Suprapubic skin (tissue), 4 donors: ENCODE results near the gene SLC16A2.
"Not testable (repeated sequence)": the region's sequence is repeated elsewhere in the genome, so short reads cannot be mapped to it uniquely, and the experiment has no call there.

Experiments used
- EP300 ChIP-seq: sonication (generic); formaldehyde crosslinking; IDR thresholded peaks from one replicate; pipeline ENCODE4 v1.6.1; 2017; ENCODE audit warnings: antibody characterized with exemption
- POLR2A ChIP-seq, 2 donors: fragments of 450-650 bp; IDR thresholded peaks; one replicate each; pipeline ENCODE4 v1.6.1; 2017; ENCODE audit warnings: antibody characterized with exemption in 2 of 2, mild to moderate bottlenecking in 2 of 2, moderate library complexity in 2 of 2
- POLR2AphosphoS5 ChIP-seq, 3 donors: sonication (generic); formaldehyde crosslinking; IDR thresholded peaks; one replicate each; pipeline ENCODE4 v1.6.1; 2017; ENCODE audit warnings: antibody characterized with exemption in 3 of 3
- TF ChIP-seq, protein P1 (sequence below), 2 donors: fragments of 200-600 bp in 1 of 2; fragments of 450-650 bp in 1 of 2; sonication (generic) in 1 of 2; IDR thresholded peaks; one replicate each; pipeline ENCODE4 v1.5.1; 2016 to 2019; ENCODE audit warnings: antibody characterized with exemption in 2 of 2, mild to moderate bottlenecking in 1 of 2, moderate library complexity in 1 of 2

DNA sequence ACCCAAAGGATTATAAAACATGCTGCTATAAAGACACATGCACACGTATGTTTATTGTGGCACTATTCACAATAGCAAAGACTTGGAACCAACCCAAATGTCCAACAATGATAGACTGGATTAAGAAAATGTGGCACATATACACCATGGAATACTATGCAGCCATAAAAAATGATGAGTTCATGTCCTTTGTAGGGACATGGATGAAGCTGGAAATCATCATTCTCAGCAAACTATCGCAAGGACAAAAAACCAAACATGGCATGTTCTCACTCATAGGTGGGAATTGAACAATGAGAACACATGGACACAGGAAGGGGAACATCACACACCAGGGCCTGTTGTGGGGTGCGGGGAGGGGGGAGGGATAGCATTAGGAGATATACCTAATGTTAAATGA, 32.9 kb downstream of the SLC16A2 start:
- TF ChIP-seq, protein P1, sequence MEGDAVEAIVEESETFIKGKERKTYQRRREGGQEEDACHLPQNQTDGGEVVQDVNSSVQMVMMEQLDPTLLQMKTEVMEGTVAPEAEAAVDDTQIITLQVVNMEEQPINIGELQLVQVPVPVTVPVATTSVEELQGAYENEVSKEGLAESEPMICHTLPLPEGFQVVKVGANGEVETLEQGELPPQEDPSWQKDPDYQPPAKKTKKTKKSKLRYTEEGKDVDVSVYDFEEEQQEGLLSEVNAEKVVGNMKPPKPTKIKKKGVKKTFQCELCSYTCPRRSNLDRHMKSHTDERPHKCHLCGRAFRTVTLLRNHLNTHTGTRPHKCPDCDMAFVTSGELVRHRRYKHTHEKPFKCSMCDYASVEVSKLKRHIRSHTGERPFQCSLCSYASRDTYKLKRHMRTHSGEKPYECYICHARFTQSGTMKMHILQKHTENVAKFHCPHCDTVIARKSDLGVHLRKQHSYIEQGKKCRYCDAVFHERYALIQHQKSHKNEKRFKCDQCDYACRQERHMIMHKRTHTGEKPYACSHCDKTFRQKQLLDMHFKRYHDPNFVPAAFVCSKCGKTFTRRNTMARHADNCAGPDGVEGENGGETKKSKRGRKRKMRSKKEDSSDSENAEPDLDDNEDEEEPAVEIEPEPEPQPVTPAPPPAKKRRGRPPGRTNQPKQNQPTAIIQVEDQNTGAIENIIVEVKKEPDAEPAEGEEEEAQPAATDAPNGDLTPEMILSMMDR (IDR thresholded peaks at IDR 0.05), result not testable (repeated sequence)
- TF ChIP-seq EP300; POLR2A (IDR thresholded peaks at IDR 0.05); POLR2AphosphoS5 (IDR thresholded peaks at IDR 0.05): not testable (repeated sequence)
